ENCODE measurements around the gene PCNT. TPM values are rescaled to one million over a fixed set of nuclear protein-coding genes. Genes with fewer than 3 reads are reported as not detected.

PCNT gene
- total and polyA plus RNA-seq, 2 donors (not counting 1 experiment from before 2014, with no cell fraction given), result 20.3 to 58.1 TPM

DNA sequence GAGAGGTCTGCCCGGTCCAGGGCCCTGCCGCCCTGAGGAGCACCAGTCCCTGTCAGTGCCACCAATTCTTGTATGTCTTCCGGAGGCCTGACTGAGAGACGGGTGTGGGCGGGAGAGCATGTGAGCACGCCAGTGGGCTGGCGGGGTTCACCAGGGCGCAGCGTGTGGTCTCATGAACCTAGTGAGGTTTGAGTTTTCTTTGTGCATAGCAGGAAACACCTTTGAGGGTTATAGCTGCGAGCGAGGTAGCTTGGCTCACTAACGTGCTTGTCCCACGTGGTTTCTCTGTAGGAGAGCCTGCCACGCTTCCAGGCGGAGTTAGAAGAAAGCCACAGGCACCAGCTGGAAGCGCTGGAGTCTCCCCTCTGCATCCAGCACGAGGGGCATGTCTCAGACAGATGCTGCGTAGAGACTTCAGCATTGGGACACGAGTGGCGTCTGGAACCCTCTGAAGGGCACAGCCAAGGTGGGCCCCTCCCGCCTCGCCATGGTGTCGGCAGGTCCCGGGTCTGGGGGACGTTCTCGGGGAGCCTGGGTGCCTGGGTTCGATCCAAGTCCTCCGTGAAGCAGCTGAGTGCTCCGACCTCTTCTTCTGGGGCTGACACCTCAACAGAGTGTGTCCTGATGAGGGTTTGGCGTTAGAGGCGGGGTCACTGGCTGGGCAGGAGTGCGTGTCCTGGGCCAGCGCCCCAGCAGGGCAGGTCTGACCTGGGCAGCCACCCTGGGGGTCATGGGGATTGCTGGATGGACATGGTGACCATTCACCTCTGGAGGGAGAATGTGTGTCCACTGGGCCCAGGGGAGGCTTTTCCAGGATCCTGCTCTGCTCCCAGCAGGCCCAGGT is 31.4 kb downstream of the PCNT start:
- WGBS (ENCODE audit: insufficient coverage), result 95% methylated on average over 33 of the region's 33 CpGs
- Histone ChIP-seq H3K4me3 (ENCODE audit: control extremely low read depth in 1 of 5, extremely low read depth in 1 of 5, insufficient read depth in 1 of 5, low read depth in 2 of 5, low read length in 4 of 5) (no peak overlapping the region), H3K27me3 (replicated peaks in 1 of 4; ENCODE audit: control extremely low read depth in 1 of 4, control insufficient read depth in 3 of 4, insufficient read depth in 4 of 4, low read length in 3 of 4) (no peaks in the 10 kb centered on the region), H3K9ac (ENCODE audit: low read length) (no peak overlapping the region), H4K20me1 (ENCODE audit: control insufficient read depth, insufficient read depth, low read length, poor library complexity, severe bottlenecking) (no peaks in the 10 kb centered on the region), H3K4me1 (ENCODE audit: control insufficient read depth in 2 of 2, insufficient read depth in 2 of 2, low read length in 2 of 2) (peaks cover 0 to 3% of the 10 kb centered on the region in 2 donors), H3K27ac (ENCODE audit: low read length in 2 of 2) (no peak overlapping the region), H3K4me2 (replicated peaks; ENCODE audit: low read depth, low read length, poor library complexity, severe bottlenecking) (no peak overlapping the region), H3K79me2 (ENCODE audit: control insufficient read depth, insufficient read depth, low read length) (no peaks in the 10 kb centered on the region), H2AFZ (ENCODE audit: insufficient read depth, low read depth, low read length, poor library complexity, severe bottlenecking) (no peak overlapping the region), H3K9me3 (ENCODE audit: control extremely low read depth in 1 of 3, control insufficient read depth in 2 of 3, insufficient read depth in 1 of 3, low read length in 2 of 3) (peaks cover 0 to 3% (median 0%) of the 10 kb centered on the region in 3 donors), H3K36me3 (replicated peaks in 1 of 2; ENCODE audit: control extremely low read depth in 1 of 2, control insufficient read depth in 1 of 2, extremely low read depth in 1 of 2, insufficient read depth in 2 of 2, low read length in 1 of 2) (peaks cover 0 to 48% of the 10 kb centered on the region in 2 experiments)
- CTCF ChIA-PET, result interaction anchor here (0.6 kb wide), 1 partner anchor 30 kb away, joined by 3 read pairs; no protein-coding TSS in a partner anchor
- no peak for DNase-seq
- Mint-ChIP-seq H3K4me3 (no peak overlapping the region), H3K27ac (no peak overlapping the region), H3K4me1 (peaks cover 5% of the 10 kb centered on the region), H3K27me3 (no peaks in the 10 kb centered on the region), H3K9me3 (ENCODE audit: insufficient read depth) (no peaks in the 10 kb centered on the region)
- intact Hi-C loops (cut with micrococcal nuclease), result no loop called here
- POLR2A ChIA-PET, result no interaction called here
- ATAC-seq (ENCODE audit: low read depth), result no peak
- no peak for TF ChIP-seq EZH2 (IDR thresholded peaks at IDR 0.05; ENCODE audit: borderline replicate concordance, insufficient read depth, low read depth, low read length, poor library complexity, severe bottlenecking)
- TF ChIP-seq, protein P1, sequence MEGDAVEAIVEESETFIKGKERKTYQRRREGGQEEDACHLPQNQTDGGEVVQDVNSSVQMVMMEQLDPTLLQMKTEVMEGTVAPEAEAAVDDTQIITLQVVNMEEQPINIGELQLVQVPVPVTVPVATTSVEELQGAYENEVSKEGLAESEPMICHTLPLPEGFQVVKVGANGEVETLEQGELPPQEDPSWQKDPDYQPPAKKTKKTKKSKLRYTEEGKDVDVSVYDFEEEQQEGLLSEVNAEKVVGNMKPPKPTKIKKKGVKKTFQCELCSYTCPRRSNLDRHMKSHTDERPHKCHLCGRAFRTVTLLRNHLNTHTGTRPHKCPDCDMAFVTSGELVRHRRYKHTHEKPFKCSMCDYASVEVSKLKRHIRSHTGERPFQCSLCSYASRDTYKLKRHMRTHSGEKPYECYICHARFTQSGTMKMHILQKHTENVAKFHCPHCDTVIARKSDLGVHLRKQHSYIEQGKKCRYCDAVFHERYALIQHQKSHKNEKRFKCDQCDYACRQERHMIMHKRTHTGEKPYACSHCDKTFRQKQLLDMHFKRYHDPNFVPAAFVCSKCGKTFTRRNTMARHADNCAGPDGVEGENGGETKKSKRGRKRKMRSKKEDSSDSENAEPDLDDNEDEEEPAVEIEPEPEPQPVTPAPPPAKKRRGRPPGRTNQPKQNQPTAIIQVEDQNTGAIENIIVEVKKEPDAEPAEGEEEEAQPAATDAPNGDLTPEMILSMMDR (IDR thresholded peaks at IDR 0.05), result no peak

DNA sequence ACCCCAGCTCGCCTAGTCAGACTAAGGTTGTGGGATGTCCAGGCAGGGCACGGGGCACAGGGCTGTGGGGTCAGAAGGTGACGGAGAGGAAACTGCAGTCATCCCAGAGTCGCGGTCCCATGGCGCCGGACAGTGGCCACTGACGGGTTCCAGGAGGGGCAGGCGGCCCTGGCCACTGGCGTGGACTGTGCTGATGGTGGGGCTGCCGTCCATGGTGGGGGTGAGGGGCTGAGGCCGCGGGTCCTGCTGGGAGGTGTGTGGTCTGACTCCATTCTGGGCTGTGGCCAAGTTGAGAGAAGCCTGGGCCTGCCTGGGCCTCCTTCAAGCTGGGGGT is 32.0 kb downstream of the PCNT start:
- Mint-ChIP-seq H3K27ac (no peak overlapping the region), H3K9me3 (ENCODE audit: insufficient read depth) (no peaks in the 10 kb centered on the region), H3K4me3 (no peak overlapping the region), H3K27me3 (no peaks in the 10 kb centered on the region), H3K4me1 (peaks cover 5% of the 10 kb centered on the region)
- ATAC-seq (ENCODE audit: low read depth) (no peak), DNase-seq (no peak)
- H3K9me3 ChIP-seq (ENCODE audit: control extremely low read depth in 1 of 3, control insufficient read depth in 2 of 3, insufficient read depth in 1 of 3, low read length in 2 of 3), result peaks cover 0 to 3% (median 0%) of the 10 kb centered on the region in 3 donors
- H3K9ac ChIP-seq (ENCODE audit: low read length), result no peak overlapping the region
- H3K36me3 ChIP-seq (replicated peaks in 1 of 2; ENCODE audit: control extremely low read depth in 1 of 2, control insufficient read depth in 1 of 2, extremely low read depth in 1 of 2, insufficient read depth in 2 of 2, low read length in 1 of 2), result peaks cover 0 to 45% of the 10 kb centered on the region in 2 experiments
- H3K79me2 ChIP-seq (ENCODE audit: control insufficient read depth, insufficient read depth, low read length), result no peaks in the 10 kb centered on the region
- H3K27ac ChIP-seq (ENCODE audit: low read length in 2 of 2), result no peak overlapping the region
- intact Hi-C loops (cut with micrococcal nuclease), result no loop called here
- H3K4me1 ChIP-seq (ENCODE audit: control insufficient read depth in 2 of 2, insufficient read depth in 2 of 2, low read length in 2 of 2), result peaks cover 0 to 3% of the 10 kb centered on the region in 2 donors
- no peaks in the 10 kb centered on the region for H3K27me3 ChIP-seq (replicated peaks in 1 of 4; ENCODE audit: control extremely low read depth in 1 of 4, control insufficient read depth in 3 of 4, insufficient read depth in 4 of 4, low read length in 3 of 4)
- no peak overlapping the region for H3K4me2 ChIP-seq (replicated peaks; ENCODE audit: low read depth, low read length, poor library complexity, severe bottlenecking)
- ChIA-PET POLR2A (no interaction called here), CTCF (no interaction called here)
- H4K20me1 ChIP-seq (ENCODE audit: control insufficient read depth, insufficient read depth, low read length, poor library complexity, severe bottlenecking), result no peaks in the 10 kb centered on the region
- no peak overlapping the region for H2AFZ ChIP-seq (ENCODE audit: insufficient read depth, low read depth, low read length, poor library complexity, severe bottlenecking)
- 98% methylated on average over 12 of the region's 13 CpGs for WGBS (ENCODE audit: insufficient coverage)
- TF ChIP-seq EZH2 (IDR thresholded peaks at IDR 0.05; ENCODE audit: borderline replicate concordance, insufficient read depth, low read depth, low read length, poor library complexity, severe bottlenecking), result no peak
- TF ChIP-seq, protein P1 (IDR thresholded peaks at IDR 0.05), result no peak
- H3K4me3 ChIP-seq (ENCODE audit: control extremely low read depth in 1 of 5, extremely low read depth in 1 of 5, insufficient read depth in 1 of 5, low read depth in 2 of 5, low read length in 4 of 5), result no peak overlapping the region

All from B cell (primary cell).